ENCODE data around the gene PSORS1C1.

Gene PSORS1C1

DNA sequence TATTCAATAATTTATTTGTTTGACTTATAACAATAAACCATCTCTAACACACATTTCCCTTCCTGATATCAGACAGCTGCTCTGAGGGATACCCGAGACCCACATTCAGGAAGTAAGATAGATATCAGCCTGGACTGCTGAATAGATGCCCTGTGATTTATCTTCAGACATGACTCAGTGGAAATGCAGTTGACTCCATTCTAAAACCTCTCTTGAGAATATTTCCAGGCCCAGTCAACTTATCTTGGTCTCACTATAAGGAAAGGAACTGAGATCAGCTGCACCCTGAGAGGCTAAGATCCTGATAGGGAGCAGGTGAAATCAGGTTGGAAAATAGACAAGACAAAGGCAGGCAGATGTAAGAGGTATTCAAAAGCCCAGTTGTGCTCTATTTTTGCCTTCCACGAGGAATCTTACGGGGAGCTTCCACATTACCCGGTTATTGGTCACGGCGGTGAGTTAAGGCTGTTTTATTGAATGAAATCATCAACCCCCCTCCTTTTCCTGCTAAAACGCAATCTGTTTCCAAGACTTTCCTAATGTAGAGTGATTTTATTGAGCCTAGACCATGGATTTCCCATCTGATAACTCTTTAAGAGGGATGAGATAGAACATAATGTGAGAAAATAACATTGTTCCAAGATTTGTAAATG, 27.7 kb upstream of the PSORS1C1 start:
- TF ChIP-seq, protein P1, sequence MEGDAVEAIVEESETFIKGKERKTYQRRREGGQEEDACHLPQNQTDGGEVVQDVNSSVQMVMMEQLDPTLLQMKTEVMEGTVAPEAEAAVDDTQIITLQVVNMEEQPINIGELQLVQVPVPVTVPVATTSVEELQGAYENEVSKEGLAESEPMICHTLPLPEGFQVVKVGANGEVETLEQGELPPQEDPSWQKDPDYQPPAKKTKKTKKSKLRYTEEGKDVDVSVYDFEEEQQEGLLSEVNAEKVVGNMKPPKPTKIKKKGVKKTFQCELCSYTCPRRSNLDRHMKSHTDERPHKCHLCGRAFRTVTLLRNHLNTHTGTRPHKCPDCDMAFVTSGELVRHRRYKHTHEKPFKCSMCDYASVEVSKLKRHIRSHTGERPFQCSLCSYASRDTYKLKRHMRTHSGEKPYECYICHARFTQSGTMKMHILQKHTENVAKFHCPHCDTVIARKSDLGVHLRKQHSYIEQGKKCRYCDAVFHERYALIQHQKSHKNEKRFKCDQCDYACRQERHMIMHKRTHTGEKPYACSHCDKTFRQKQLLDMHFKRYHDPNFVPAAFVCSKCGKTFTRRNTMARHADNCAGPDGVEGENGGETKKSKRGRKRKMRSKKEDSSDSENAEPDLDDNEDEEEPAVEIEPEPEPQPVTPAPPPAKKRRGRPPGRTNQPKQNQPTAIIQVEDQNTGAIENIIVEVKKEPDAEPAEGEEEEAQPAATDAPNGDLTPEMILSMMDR (IDR thresholded peaks at IDR 0.05; ENCODE audit: low read depth, low read length) = no peak
- no peaks in the 10 kb centered on the region for H3K27me3 ChIP-seq (ENCODE audit: insufficient read depth, low read depth, severe bottlenecking)
- H3K36me3 ChIP-seq = no peaks in the 10 kb centered on the region
- H3K4me3 ChIP-seq (ENCODE audit: low read depth, low read length) = no peak overlapping the region
- H3K27ac ChIP-seq = no peak overlapping the region
- no peak for DNase-seq
- no peaks in the 10 kb centered on the region for H3K9me3 ChIP-seq (ENCODE audit: severe bottlenecking)

DNA sequence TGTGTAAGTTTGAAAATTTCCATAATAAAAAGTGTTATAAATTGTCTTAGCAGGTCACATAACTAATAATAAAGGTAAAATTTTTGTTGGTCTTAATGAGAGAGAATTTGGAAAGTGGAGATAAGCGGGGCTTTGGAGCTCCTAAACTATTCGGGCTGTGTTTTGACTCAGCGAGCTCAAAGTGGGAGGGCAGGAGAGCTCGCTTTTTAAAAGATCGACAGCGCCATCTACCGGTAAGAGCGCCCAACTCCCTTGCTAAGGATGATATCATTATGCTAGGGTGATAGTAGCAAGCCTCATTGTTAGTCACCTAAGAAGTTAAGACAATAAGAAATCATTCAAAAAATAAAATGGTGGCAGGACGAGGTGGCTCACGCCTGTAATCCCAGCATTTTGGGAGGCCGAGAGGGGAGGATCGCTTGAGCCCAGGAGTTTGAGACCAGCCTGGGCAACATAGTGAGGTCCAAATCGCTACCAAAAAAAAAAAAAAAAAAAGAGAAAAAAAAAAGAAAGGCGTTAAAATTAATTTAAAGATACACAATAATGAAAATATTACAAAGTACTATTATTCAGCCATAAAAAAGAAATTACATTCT, 27.0 kb upstream of the PSORS1C1 start:
- Histone ChIP-seq H3K27me3 (ENCODE audit: insufficient read depth, low read depth, severe bottlenecking) (no peaks in the 10 kb centered on the region), H3K27ac (no peak overlapping the region), H3K36me3 (no peaks in the 10 kb centered on the region), H3K9me3 (ENCODE audit: severe bottlenecking) (no peaks in the 10 kb centered on the region), H3K4me3 (ENCODE audit: low read depth, low read length) (no peak overlapping the region)
- TF ChIP-seq, protein P1 (IDR thresholded peaks at IDR 0.05; ENCODE audit: low read depth, low read length) = peak; percentile 82
- peak; percentile 94 for DNase-seq

DNA sequence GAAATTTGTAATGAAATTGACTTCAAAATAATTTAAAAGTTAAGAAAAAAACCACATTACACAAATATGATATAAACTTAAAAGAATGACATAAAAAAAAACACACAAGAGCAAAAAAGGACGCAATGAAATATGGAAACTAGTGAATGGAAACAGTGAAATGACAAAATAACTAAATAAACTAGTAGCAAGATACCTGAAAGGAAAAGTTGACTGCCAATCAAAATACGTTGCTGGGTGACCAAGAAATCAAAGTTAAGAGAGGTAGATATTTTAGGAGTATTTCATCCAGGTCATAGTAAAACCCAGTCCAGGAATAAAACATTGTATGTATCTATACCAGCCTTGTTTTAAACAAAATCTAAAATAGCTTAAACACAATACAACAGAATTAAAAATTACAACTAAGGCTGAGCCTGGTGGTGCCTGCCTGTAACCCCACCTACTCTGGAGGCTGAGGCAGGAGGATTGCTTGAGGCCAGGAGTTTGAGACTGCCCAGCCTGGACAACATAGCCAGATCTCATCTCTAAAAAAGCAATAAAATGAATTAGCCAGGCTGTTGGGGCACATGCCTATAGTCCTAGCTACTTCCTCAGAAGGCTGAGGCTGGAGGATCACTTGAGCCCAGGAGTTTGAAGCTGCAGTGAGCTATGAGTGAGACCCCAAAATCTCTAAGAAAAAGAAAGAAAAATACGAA, 24.2 kb upstream of the PSORS1C1 start:
- H3K9me3 ChIP-seq (ENCODE audit: severe bottlenecking) = no peaks in the 10 kb centered on the region

DNA sequence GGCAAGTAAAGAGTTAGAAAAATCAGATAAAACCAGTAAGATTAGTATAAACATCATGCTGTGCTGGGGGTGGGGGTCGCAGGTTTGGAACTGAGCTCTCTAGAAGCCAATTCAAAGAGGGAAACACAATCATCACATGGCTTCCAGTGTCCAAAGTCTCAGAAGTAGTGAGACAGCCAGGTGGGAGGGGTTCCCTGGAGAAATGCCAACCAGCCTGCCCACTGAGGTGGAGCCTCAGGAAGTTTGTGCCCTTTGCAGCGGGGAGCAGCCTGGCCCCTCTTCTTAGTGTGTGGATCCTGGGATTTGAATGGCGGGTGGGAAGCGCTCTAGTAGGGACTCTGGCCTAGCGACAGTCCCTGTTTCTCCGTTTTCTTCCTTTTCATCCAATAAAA, 23.6 kb upstream of the PSORS1C1 start:
- Histone ChIP-seq H3K9me3 (ENCODE audit: severe bottlenecking) (no peaks in the 10 kb centered on the region), H3K4me3 (ENCODE audit: low read depth, low read length) (no peak overlapping the region), H3K27ac (no peak overlapping the region), H3K36me3 (no peaks in the 10 kb centered on the region), H3K27me3 (ENCODE audit: insufficient read depth, low read depth, severe bottlenecking) (no peaks in the 10 kb centered on the region)
- DNase-seq = no peak
- TF ChIP-seq, protein P1 (IDR thresholded peaks at IDR 0.05; ENCODE audit: low read depth, low read length) = no peak

More for the DNA sequence above, 24.2 kb upstream of the PSORS1C1 start:
- Histone ChIP-seq H3K27me3 (ENCODE audit: insufficient read depth, low read depth, severe bottlenecking) (no peaks in the 10 kb centered on the region), H3K27ac (no peak overlapping the region), H3K36me3 (no peaks in the 10 kb centered on the region), H3K4me3 (ENCODE audit: low read depth, low read length) (no peak overlapping the region)
- TF ChIP-seq, protein P1 (IDR thresholded peaks at IDR 0.05; ENCODE audit: low read depth, low read length) = no peak
- DNase-seq = no peak

DNA sequence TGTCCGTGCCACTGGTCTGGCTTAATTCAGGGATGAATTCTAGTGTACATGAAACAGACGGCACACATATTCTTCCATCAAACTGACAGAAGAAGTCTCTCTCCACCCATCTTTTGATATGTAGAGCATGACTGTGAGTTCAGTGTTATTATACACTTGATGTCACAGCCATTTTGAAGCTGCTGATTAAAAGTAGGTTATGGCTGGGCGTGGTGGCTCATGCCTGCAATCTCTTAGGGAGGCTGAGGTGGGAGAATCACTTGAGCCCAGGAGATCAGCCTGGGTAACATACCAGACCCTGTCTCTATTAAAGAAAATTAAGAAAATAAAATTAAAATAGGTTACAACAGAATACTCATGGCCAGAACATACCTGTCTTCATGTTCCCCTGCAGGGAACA, 22.9 kb upstream of the PSORS1C1 start:
- H3K9me3 ChIP-seq (ENCODE audit: severe bottlenecking) = no peaks in the 10 kb centered on the region
- H3K36me3 ChIP-seq = no peaks in the 10 kb centered on the region
- H3K4me3 ChIP-seq (ENCODE audit: low read depth, low read length) = no peak overlapping the region
- DNase-seq = no peak
- TF ChIP-seq, protein P1 (IDR thresholded peaks at IDR 0.05; ENCODE audit: low read depth, low read length) = no peak
- no peak overlapping the region for H3K27ac ChIP-seq
- no peaks in the 10 kb centered on the region for H3K27me3 ChIP-seq (ENCODE audit: insufficient read depth, low read depth, severe bottlenecking)

Measured in WERI-Rb-1 (cell line).